HL-60 (cell line): ENCODE results near the gene LIPE.
A peak's percentile ranks its signal among the peaks of the same experiment; 100 is the strongest.

ENCODE experiments used
- DNase-seq, 2 experiments: peaks; one replicate each; pipeline ENCODE4 v3.0.0-alpha.2; 2010 to 2020; ENCODE audit warnings: low read depth in 1 of 2, low spot score in 1 of 2
- H3K27ac ChIP-seq: fragments of 250-450 bp; sonication (Bioruptor Pico); replicated peaks from 2 replicates; pipeline ENCODE4 v1.5.1; 2020; ENCODE audit warnings: mild to moderate bottlenecking, moderate library complexity
- H3K27me3 ChIP-seq: fragments of 250-450 bp; sonication (Bioruptor Pico); 2 replicates; pipeline ENCODE4 v1.5.1; 2021; ENCODE audit warnings: mild to moderate bottlenecking, moderate library complexity; ENCODE audit not compliant: insufficient read depth, poor library complexity, severe bottlenecking
- H3K4me3 ChIP-seq: replicated peaks from 2 replicates; pipeline ENCODE4 v1.5.1; 2011; ENCODE audit warnings: mild to moderate bottlenecking, control low read depth, low read length; ENCODE audit not compliant: insufficient read depth
- GABPA ChIP-seq: IDR thresholded peaks from 2 replicates; pipeline ENCODE4 v1.6.1; 2012; ENCODE audit warnings: low read depth
- POLR2AphosphoS5 ChIP-seq: IDR thresholded peaks from 2 replicates; pipeline ENCODE4 v1.6.1; 2012; ENCODE audit warnings: low read depth
- REST ChIP-seq: IDR thresholded peaks from 2 replicates; pipeline ENCODE4 v1.6.1; 2012; ENCODE audit warnings: low read depth; ENCODE audit not compliant: insufficient replicate concordance
- SPI1 ChIP-seq: IDR thresholded peaks from 2 replicates; pipeline ENCODE4 v1.6.1; 2012; ENCODE audit warnings: low read depth, mild to moderate bottlenecking, borderline replicate concordance
- TF ChIP-seq, protein P1 (sequence below): IDR thresholded peaks from one replicate; pipeline ENCODE4 v1.5.1; 2011; ENCODE audit warnings: low read length, control low read depth, inconsistent platforms; ENCODE audit not compliant: insufficient read depth

The LIPE gene

GRCh38 chr19:42370626-42371175 lies 56.5 kb downstream of the LIPE start:
- no peaks in the 10 kb centered on the region for H3K27me3 ChIP-seq
- H3K4me3 ChIP-seq: no peak overlapping the region
- DNase-seq: peak in 1 of 2 experiments; percentile 25

GRCh38 chr19:42370068-42370520 lies 57.1 kb downstream of the LIPE start:
- H3K27ac ChIP-seq: no peak overlapping the region
- DNase-seq: no peak
- no peak for TF ChIP-seq GABPA
- TF ChIP-seq, protein P1, sequence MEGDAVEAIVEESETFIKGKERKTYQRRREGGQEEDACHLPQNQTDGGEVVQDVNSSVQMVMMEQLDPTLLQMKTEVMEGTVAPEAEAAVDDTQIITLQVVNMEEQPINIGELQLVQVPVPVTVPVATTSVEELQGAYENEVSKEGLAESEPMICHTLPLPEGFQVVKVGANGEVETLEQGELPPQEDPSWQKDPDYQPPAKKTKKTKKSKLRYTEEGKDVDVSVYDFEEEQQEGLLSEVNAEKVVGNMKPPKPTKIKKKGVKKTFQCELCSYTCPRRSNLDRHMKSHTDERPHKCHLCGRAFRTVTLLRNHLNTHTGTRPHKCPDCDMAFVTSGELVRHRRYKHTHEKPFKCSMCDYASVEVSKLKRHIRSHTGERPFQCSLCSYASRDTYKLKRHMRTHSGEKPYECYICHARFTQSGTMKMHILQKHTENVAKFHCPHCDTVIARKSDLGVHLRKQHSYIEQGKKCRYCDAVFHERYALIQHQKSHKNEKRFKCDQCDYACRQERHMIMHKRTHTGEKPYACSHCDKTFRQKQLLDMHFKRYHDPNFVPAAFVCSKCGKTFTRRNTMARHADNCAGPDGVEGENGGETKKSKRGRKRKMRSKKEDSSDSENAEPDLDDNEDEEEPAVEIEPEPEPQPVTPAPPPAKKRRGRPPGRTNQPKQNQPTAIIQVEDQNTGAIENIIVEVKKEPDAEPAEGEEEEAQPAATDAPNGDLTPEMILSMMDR: no peak
- no peak for TF ChIP-seq SPI1
- TF ChIP-seq REST: no peak
- no peak for TF ChIP-seq POLR2AphosphoS5
- no peak overlapping the region for H3K4me3 ChIP-seq
- H3K27me3 ChIP-seq: no peaks in the 10 kb centered on the region

More at GRCh38 chr19:42370626-42371175, 56.5 kb downstream of the LIPE start:
- H3K27ac ChIP-seq: no peak overlapping the region
- no peak for TF ChIP-seq REST
- no peak for TF ChIP-seq GABPA
- TF ChIP-seq SPI1: peak; percentile 20; the same call in 1 of the 2 replicates

DNA sequence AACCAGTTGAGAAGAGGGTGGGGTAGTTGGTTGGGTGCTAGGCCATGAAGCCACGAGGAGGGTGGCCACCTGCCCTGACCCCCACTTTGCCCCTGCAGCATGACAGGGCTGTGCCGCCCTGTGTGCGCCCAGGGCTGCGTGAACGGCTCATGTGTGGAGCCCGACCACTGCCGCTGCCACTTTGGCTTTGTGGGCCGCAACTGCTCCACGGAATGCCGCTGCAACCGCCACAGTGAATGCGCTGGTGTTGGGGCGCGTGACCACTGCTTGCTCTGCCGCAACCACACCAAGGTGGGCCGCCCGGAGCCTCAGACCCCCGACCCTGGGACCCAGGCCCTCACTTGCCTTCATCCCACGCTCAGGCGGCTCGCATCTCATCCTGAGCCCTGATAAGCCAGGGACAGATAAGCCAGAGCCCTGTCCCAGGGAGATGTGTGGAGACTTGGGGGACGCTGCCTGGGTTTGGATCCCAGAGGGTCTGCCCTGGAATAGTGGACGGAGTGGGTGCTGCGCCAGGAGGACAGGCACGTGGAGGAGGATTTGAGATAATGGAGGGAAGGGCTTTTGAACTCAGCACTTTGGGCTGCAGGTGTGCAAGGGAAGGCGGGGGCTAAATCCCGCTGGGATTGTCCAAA lies 57.6 kb downstream of the LIPE start:
- Histone ChIP-seq H3K4me3 (no peak overlapping the region), H3K27ac (no peak overlapping the region), H3K27me3 (no peaks in the 10 kb centered on the region)
- no peak for TF ChIP-seq SPI1
- no peak for TF ChIP-seq REST
- no peak for TF ChIP-seq POLR2AphosphoS5
- no peak for TF ChIP-seq GABPA
- TF ChIP-seq, protein P1: no peak
- no peak for DNase-seq
